Neural cell (in vitro differentiated cells): ENCODE results near the gene PPM1L. TPM values are rescaled to one million over a fixed set of nuclear protein-coding genes. Genes with fewer than 3 reads are reported as not detected.

Source experiments
- H2AFZ ChIP-seq: fragments of 200-600, 300-800 bp; sonication (generic), shearing (Covaris generic); 2 replicates; pipeline ENCODE4 v1.6.0; 2014; ENCODE audit warnings: low read depth, mild to moderate bottlenecking, antibody characterized with exemption, low read length, moderate library complexity
- H3F3A ChIP-seq: fragments of 200-600 bp; shearing (Covaris generic); 2 replicates; pipeline ENCODE4 v1.6.1; 2016; ENCODE audit warnings: mild to moderate bottlenecking, moderate library complexity, mixed read lengths, antibody characterized with exemption, low read length; ENCODE audit not compliant: insufficient read depth, poor library complexity, severe bottlenecking
- H3K27ac ChIP-seq: fragments of 200-600, 300-800 bp; sonication (generic), shearing (Covaris generic); 2 replicates; pipeline ENCODE4 v1.5.1; 2014; ENCODE audit warnings: mild to moderate bottlenecking, low read length, moderate library complexity
- H3K27me3 ChIP-seq: fragments of 300-800, 200-600 bp; sonication (generic), shearing (Covaris generic); 2 replicates; pipeline ENCODE4 v1.6.0; 2014; ENCODE audit warnings: mild to moderate bottlenecking, low read depth, low read length, moderate library complexity; ENCODE audit not compliant: insufficient read depth
- H3K36me3 ChIP-seq: fragments of 300-800, 200-600 bp; sonication (generic), shearing (Covaris generic); 2 replicates; pipeline ENCODE4 v1.5.1; 2014; ENCODE audit warnings: mild to moderate bottlenecking, antibody characterized with exemption, low read length, moderate library complexity; ENCODE audit not compliant: insufficient read depth
- H3K4me2 ChIP-seq: fragments of 300-800, 200-600 bp; sonication (generic), shearing (Covaris generic); 2 replicates; pipeline ENCODE4 v1.6.0; 2014; ENCODE audit warnings: mild to moderate bottlenecking, low read length
- H3K4me3 ChIP-seq: fragments of 300-800, 200-600 bp; sonication (generic), shearing (Covaris generic); 2 replicates; pipeline ENCODE4 v1.5.1; 2014; ENCODE audit warnings: mild to moderate bottlenecking, low read length, moderate library complexity
- H3K79me2 ChIP-seq: fragments of 200-600 bp; shearing (Covaris generic); replicated peaks from 2 replicates; pipeline ENCODE4 v1.6.0; 2014; ENCODE audit warnings: mild to moderate bottlenecking, low read length, moderate library complexity; ENCODE audit not compliant: insufficient read depth
- H3K9ac ChIP-seq: fragments of 300-800, 200-600 bp; sonication (generic), shearing (Covaris generic); 2 replicates; pipeline ENCODE4 v1.6.1; 2016; ENCODE audit warnings: mild to moderate bottlenecking, low read length, mixed read lengths
- H3K9me2 ChIP-seq: fragments of 200-600 bp; shearing (Covaris generic); 2 replicates; pipeline ENCODE4 v1.6.1; 2016; ENCODE audit warnings: mild to moderate bottlenecking, low read length, mixed read lengths; ENCODE audit not compliant: insufficient read depth
- H3K9me3 ChIP-seq: fragments of 200-600, 300-800 bp; sonication (generic), shearing (Covaris generic); 2 replicates; pipeline ENCODE4 v1.6.1; 2016; ENCODE audit warnings: mild to moderate bottlenecking, mixed run types, low read length, moderate library complexity, mixed read lengths
- H4K20me1 ChIP-seq: fragments of 200-600 bp; shearing (Covaris generic); 2 replicates; pipeline ENCODE4 v1.6.1; 2016; ENCODE audit warnings: mild to moderate bottlenecking, mixed run types; ENCODE audit not compliant: insufficient read depth
- EP300 ChIP-seq: fragments of 450-650 bp; conservative IDR thresholded peaks from 2 replicates; pipeline ENCODE4 v1.6.1; 2014; ENCODE audit warnings: antibody characterized with exemption, mild to moderate bottlenecking, moderate library complexity; ENCODE audit not compliant: poor library complexity, severe bottlenecking
- EZH2 ChIP-seq: fragments of 200-600, 300-800 bp; shearing (Covaris generic), sonication (generic); IDR thresholded peaks from 2 replicates; pipeline ENCODE4 v1.6.1; 2014; ENCODE audit warnings: antibody characterized with exemption, low read length, borderline replicate concordance, mild to moderate bottlenecking; ENCODE audit not compliant: insufficient read depth, poor library complexity, severe bottlenecking
- MXI1 ChIP-seq: fragments of 450-650 bp; conservative IDR thresholded peaks from 2 replicates; pipeline ENCODE4 v1.6.1; 2014; ENCODE audit warnings: antibody characterized with exemption, mild to moderate bottlenecking; ENCODE audit not compliant: poor library complexity, severe bottlenecking
- POLR2AphosphoS5 ChIP-seq: IDR thresholded peaks from 2 replicates; pipeline ENCODE4 v1.6.1; 2012
- RAD21 ChIP-seq: fragments of 450-650 bp; conservative IDR thresholded peaks from 2 replicates; pipeline ENCODE4 v1.6.1; 2014; ENCODE audit warnings: antibody characterized with exemption, mild to moderate bottlenecking, moderate library complexity
- SMC3 ChIP-seq: fragments of 450-650 bp; conservative IDR thresholded peaks from 2 replicates; pipeline ENCODE4 v1.6.1; 2014; ENCODE audit warnings: antibody characterized with exemption, mild to moderate bottlenecking, moderate library complexity; ENCODE audit not compliant: poor library complexity
- TAF1 ChIP-seq: IDR thresholded peaks from 2 replicates; pipeline ENCODE4 v1.6.1; 2012; ENCODE audit warnings: low read depth
- polyA plus RNA-seq: library from polyadenylated mRNA; depleted of rRNA; stranded (reverse); fragments of >200 nt; gene quantifications from 2 replicates; pipeline ENCODE4 v1.2.3, GENCODE V29; 2014
- TF ChIP-seq, protein P1 (sequence below): IDR thresholded peaks from 2 replicates; pipeline ENCODE4 v1.6.1; 2012; ENCODE audit warnings: borderline replicate concordance
- TF ChIP-seq, protein P2 (sequence below): fragments of 450-650 bp; IDR thresholded peaks from 2 replicates; pipeline ENCODE4 v1.5.1; 2014; ENCODE audit warnings: antibody characterized with exemption, mild to moderate bottlenecking, moderate library complexity; ENCODE audit not compliant: poor library complexity, severe bottlenecking

The PPM1L gene
- polyA plus RNA-seq, 1 donor from 2014 or later, result 24.9 TPM

DNA sequence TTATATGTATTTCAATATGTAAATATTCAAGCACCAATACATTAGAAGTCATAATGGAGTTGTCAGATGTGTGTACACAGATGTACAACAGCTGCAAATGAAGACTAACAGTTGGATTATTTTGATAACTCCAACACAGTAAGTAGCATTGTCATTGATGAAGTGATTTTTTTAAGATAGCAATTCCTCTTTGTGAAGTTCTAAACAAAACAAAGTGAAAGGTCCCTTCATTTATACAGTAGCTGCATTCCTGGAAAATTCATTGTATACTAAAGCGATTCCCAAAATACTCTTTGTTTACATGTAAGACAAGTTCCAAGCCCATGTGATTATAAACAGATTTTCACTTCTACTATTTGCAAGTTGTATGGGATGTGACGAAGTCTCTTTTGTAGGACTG is 234.4 kb downstream of the PPM1L start:
- Histone ChIP-seq H4K20me1 (no peaks in the 10 kb centered on the region), H3F3A (no peaks in the 10 kb centered on the region)
- no peak for TF ChIP-seq POLR2AphosphoS5
- TF ChIP-seq, protein P1, sequence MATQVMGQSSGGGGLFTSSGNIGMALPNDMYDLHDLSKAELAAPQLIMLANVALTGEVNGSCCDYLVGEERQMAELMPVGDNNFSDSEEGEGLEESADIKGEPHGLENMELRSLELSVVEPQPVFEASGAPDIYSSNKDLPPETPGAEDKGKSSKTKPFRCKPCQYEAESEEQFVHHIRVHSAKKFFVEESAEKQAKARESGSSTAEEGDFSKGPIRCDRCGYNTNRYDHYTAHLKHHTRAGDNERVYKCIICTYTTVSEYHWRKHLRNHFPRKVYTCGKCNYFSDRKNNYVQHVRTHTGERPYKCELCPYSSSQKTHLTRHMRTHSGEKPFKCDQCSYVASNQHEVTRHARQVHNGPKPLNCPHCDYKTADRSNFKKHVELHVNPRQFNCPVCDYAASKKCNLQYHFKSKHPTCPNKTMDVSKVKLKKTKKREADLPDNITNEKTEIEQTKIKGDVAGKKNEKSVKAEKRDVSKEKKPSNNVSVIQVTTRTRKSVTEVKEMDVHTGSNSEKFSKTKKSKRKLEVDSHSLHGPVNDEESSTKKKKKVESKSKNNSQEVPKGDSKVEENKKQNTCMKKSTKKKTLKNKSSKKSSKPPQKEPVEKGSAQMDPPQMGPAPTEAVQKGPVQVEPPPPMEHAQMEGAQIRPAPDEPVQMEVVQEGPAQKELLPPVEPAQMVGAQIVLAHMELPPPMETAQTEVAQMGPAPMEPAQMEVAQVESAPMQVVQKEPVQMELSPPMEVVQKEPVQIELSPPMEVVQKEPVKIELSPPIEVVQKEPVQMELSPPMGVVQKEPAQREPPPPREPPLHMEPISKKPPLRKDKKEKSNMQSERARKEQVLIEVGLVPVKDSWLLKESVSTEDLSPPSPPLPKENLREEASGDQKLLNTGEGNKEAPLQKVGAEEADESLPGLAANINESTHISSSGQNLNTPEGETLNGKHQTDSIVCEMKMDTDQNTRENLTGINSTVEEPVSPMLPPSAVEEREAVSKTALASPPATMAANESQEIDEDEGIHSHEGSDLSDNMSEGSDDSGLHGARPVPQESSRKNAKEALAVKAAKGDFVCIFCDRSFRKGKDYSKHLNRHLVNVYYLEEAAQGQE, result no peak
- TF ChIP-seq RAD21, result no peak
- no peak for TF ChIP-seq TAF1
- no peak for TF ChIP-seq SMC3
- TF ChIP-seq, protein P2, sequence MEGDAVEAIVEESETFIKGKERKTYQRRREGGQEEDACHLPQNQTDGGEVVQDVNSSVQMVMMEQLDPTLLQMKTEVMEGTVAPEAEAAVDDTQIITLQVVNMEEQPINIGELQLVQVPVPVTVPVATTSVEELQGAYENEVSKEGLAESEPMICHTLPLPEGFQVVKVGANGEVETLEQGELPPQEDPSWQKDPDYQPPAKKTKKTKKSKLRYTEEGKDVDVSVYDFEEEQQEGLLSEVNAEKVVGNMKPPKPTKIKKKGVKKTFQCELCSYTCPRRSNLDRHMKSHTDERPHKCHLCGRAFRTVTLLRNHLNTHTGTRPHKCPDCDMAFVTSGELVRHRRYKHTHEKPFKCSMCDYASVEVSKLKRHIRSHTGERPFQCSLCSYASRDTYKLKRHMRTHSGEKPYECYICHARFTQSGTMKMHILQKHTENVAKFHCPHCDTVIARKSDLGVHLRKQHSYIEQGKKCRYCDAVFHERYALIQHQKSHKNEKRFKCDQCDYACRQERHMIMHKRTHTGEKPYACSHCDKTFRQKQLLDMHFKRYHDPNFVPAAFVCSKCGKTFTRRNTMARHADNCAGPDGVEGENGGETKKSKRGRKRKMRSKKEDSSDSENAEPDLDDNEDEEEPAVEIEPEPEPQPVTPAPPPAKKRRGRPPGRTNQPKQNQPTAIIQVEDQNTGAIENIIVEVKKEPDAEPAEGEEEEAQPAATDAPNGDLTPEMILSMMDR, result no peak
- TF ChIP-seq EZH2, result no peak
- no peak for TF ChIP-seq MXI1
- TF ChIP-seq EP300, result no peak

GRCh38 chr3:160992712-160993111 is 236.7 kb downstream of the PPM1L start:
- H3F3A ChIP-seq, result no peaks in the 10 kb centered on the region
- H3K9me3 ChIP-seq, result no peaks in the 10 kb centered on the region
- H3K27ac ChIP-seq, result no peak overlapping the region
- H3K4me2 ChIP-seq, result no peak overlapping the region
- H3K27me3 ChIP-seq, result no peaks in the 10 kb centered on the region
- H3K9me2 ChIP-seq, result no peaks in the 10 kb centered on the region
- H3K9ac ChIP-seq, result no peak overlapping the region
- H3K4me3 ChIP-seq, result no peak overlapping the region
- H2AFZ ChIP-seq, result no peak overlapping the region
- no peaks in the 10 kb centered on the region for H3K79me2 ChIP-seq
- H3K36me3 ChIP-seq, result no peaks in the 10 kb centered on the region
- no peaks in the 10 kb centered on the region for H4K20me1 ChIP-seq
- TF ChIP-seq MXI1 (no peak), SMC3 (no peak), RAD21 (no peak), EP300 (no peak), TAF1 (no peak)
- TF ChIP-seq, protein P1, result no peak

More for the DNA sequence above, 234.4 kb downstream of the PPM1L start:
- Histone ChIP-seq H3K27me3 (no peaks in the 10 kb centered on the region), H2AFZ (no peak overlapping the region), H3K4me2 (no peak overlapping the region), H3K9me3 (no peaks in the 10 kb centered on the region), H3K36me3 (no peaks in the 10 kb centered on the region), H3K4me3 (no peak overlapping the region), H3K9me2 (no peaks in the 10 kb centered on the region), H3K27ac (no peak overlapping the region), H3K79me2 (no peaks in the 10 kb centered on the region), H3K9ac (no peak overlapping the region)
